PC-9 (cell line): ENCODE measurements around the gene KRTAP1-1. TPM values are rescaled to one million over a fixed set of nuclear protein-coding genes. Genes with fewer than 3 reads are reported as not detected.
"Not testable (repeated sequence)": the region's sequence is repeated elsewhere in the genome, so short reads cannot be mapped to it uniquely, and the experiment has no call there.

Source experiments
- BruUV-seq: library from RNA; stranded (reverse); fragments of 400-500 nt; replicated peaks from 2 replicates; lab custom pipeline; 2021; lab: Mats Ljungman, UMichigan
- CTCF ChIA-PET: fragments of 300-600 bp; sonication (Branson Sonifier 250); formaldehyde crosslinking; loops from one replicate; lab custom pipeline; 2022; ENCODE audit warnings: antibody characterized with exemption; lab: Charles Lee
- POLR2A ChIA-PET: fragments of 300-600 bp; sonication (Branson Sonifier 250); formaldehyde crosslinking; loops from one replicate; lab custom pipeline; 2022; ENCODE audit warnings: antibody characterized with exemption; ENCODE audit not compliant: unreplicated experiment; lab: Charles Lee
- DNase-seq, 2 experiments: peaks; one replicate each; pipeline versions ENCODE4 v3.0.0 to v3.0.0-alpha.2; 2015 to 2022; ENCODE audit warnings: mixed read lengths in 1 of 2
- H2AFZ ChIP-seq: fragments of 200-600 bp; sonication (generic); 2 replicates; pipeline ENCODE4 v1.8.1; 2017; ENCODE audit warnings: antibody characterized with exemption
- H3F3A ChIP-seq: fragments of 200-600 bp; sonication (generic); 2 replicates; pipeline ENCODE4 v1.8.1; 2017; ENCODE audit warnings: antibody characterized with exemption, mild to moderate bottlenecking, low read depth; ENCODE audit not compliant: insufficient read depth
- H3K27ac ChIP-seq: fragments of 200-600 bp; sonication (generic); 2 replicates; pipeline ENCODE4 v1.6.1; 2016; ENCODE audit warnings: mixed run types
- H3K27me3 ChIP-seq: fragments of 200-600 bp; sonication (generic); 2 replicates; pipeline ENCODE4 v1.6.1; 2016; ENCODE audit warnings: low read depth, mixed run types; ENCODE audit not compliant: insufficient read depth
- H3K36me3 ChIP-seq: fragments of 200-600 bp; sonication (generic); 2 replicates; pipeline ENCODE4 v1.6.1; 2016; ENCODE audit warnings: low read depth, mixed run types
- H3K4me1 ChIP-seq: fragments of 200-600 bp; sonication (generic); replicated peaks from 2 replicates; pipeline ENCODE4 v1.6.1; 2016; ENCODE audit warnings: mixed run types; ENCODE audit not compliant: insufficient read depth
- H3K4me2 ChIP-seq: fragments of 200-600 bp; sonication (generic); 2 replicates; pipeline ENCODE4 v1.6.1; 2017; ENCODE audit warnings: mixed run types
- H3K4me3 ChIP-seq: fragments of 200-600 bp; sonication (generic); 2 replicates; pipeline ENCODE4 v1.6.1; 2016; ENCODE audit warnings: mixed run types
- H3K79me2 ChIP-seq: fragments of 200-600 bp; sonication (generic); 2 replicates; pipeline ENCODE4 v1.6.1; 2017; ENCODE audit warnings: low read depth, mixed run types
- H3K9me2 ChIP-seq: fragments of 200-600 bp; sonication (generic); 2 replicates; pipeline ENCODE4 v1.8.1; 2017; ENCODE audit warnings: mild to moderate bottlenecking; ENCODE audit not compliant: insufficient read depth
- H3K9me3 ChIP-seq: fragments of 200-600 bp; sonication (generic); 2 replicates; pipeline ENCODE4 v1.8.1; 2016; ENCODE audit warnings: low read depth; ENCODE audit not compliant: insufficient read depth
- H4K20me1 ChIP-seq: fragments of 200-600 bp; sonication (generic); 2 replicates; pipeline ENCODE4 v1.8.1; 2017; ENCODE audit not compliant: insufficient read depth
- CTCF ChIP-seq: fragments of 200-600 bp; sonication (generic); conservative IDR thresholded peaks from 2 replicates; pipeline ENCODE4 v1.6.1; 2017; ENCODE audit warnings: mixed run types, antibody characterized with exemption, mild to moderate bottlenecking, moderate library complexity
- EZH2 ChIP-seq: fragments of 200-600 bp; sonication (generic); IDR thresholded peaks from 2 replicates; pipeline ENCODE4 v1.8.0; 2017; ENCODE audit warnings: antibody characterized with exemption, low read depth
- intact Hi-C: fragments of 100-400 bp; cut with micrococcal nuclease; formaldehyde crosslinking; loops from one replicate; pipeline ENCODE4 v1.10.0; 2022; ENCODE audit not compliant: unreplicated experiment
- total RNA-seq: library from RNA; stranded (reverse); gene quantifications from 2 replicates; pipeline ENCODE4 v1.2.3, GENCODE V29; 2021

KRTAP1-1 gene
- total RNA-seq, 1 experiment from 2014 or later = not detected

GRCh38 chr17:41003926-41004325, 37.3 kb downstream of the KRTAP1-1 start:
- POLR2A ChIA-PET = no interaction called here
- H3K4me3 ChIP-seq = no peak overlapping the region
- H4K20me1 ChIP-seq = no peaks in the 10 kb centered on the region
- no peak overlapping the region for H3K27ac ChIP-seq
- no peaks in the 10 kb centered on the region for H3K36me3 ChIP-seq
- H3K79me2 ChIP-seq = no peaks in the 10 kb centered on the region
- peaks cover 23% of the 10 kb centered on the region for H3K4me1 ChIP-seq
- CTCF ChIA-PET = interaction anchor here (0.7 kb wide), 1 partner anchor 14 kb away, joined by 3 read pairs; no protein-coding TSS in a partner anchor
- TF ChIP-seq CTCF (no peak), EZH2 (no peak)
- no peak overlapping the region for H2AFZ ChIP-seq
- H3K9me2 ChIP-seq = no peaks in the 10 kb centered on the region
- H3K27me3 ChIP-seq = no peaks in the 10 kb centered on the region
- peaks cover 8% of the 10 kb centered on the region; the same call in 1 of the 2 replicates for H3F3A ChIP-seq
- DNase-seq = no peak
- peaks cover 4% of the 10 kb centered on the region; the same call in 1 of the 2 replicates for H3K9me3 ChIP-seq
- no peak overlapping the region for H3K4me2 ChIP-seq
- intact Hi-C loops = no loop called here
- no TSS peak for BruUV-seq

- CTCF ChIA-PET = no interaction called here
- peaks cover 12% of the 10 kb centered on the region for H3K4me1 ChIP-seq
- H4K20me1 ChIP-seq = no peaks in the 10 kb centered on the region
- no peak overlapping the region for H3K4me3 ChIP-seq
- H3K27ac ChIP-seq = 0 out of 2 replicates have a peak overlapping the region, but pooled peaks have one; percentile 21
- BruUV-seq = no TSS peak
- POLR2A ChIA-PET = no interaction called here
- H2AFZ ChIP-seq = no peak overlapping the region
- H3K36me3 ChIP-seq = no peaks in the 10 kb centered on the region
- H3K9me2 ChIP-seq = no peaks in the 10 kb centered on the region
- H3K9me3 ChIP-seq = peaks cover 4% of the 10 kb centered on the region; the same call in 1 of the 2 replicates
- peak overlapping the region; percentile 26 for H3K4me2 ChIP-seq
- H3K27me3 ChIP-seq = no peaks in the 10 kb centered on the region
- TF ChIP-seq CTCF (no peak), EZH2 (no peak)
- intact Hi-C loops = no loop called here
- no peaks in the 10 kb centered on the region for H3K79me2 ChIP-seq
- DNase-seq = no peak
- no peaks in the 10 kb centered on the region; the same call in 1 of the 2 replicates for H3F3A ChIP-seq
Measured at GRCh38 chr17:41002814-41003213, 38.4 kb downstream of the KRTAP1-1 start.

GRCh38 chr17:41001795-41002194, 39.5 kb downstream of the KRTAP1-1 start:
- H3K9me3 ChIP-seq = peaks cover 4% of the 10 kb centered on the region; the same call in 1 of the 2 replicates
- no peaks in the 10 kb centered on the region for H3K79me2 ChIP-seq
- no peak overlapping the region for H3K4me3 ChIP-seq
- H3K4me2 ChIP-seq = no peak overlapping the region
- no peaks in the 10 kb centered on the region for H3K27me3 ChIP-seq
- no TSS peak for BruUV-seq
- H3K27ac ChIP-seq = no peak overlapping the region
- no peak for TF ChIP-seq CTCF
- TF ChIP-seq EZH2 = no peak
- CTCF ChIA-PET = no interaction called here
- no peaks in the 10 kb centered on the region for H4K20me1 ChIP-seq
- intact Hi-C loops = no loop called here
- POLR2A ChIA-PET = no interaction called here
- H3F3A ChIP-seq = no peaks in the 10 kb centered on the region; the same call in 1 of the 2 replicates
- H3K9me2 ChIP-seq = no peaks in the 10 kb centered on the region
- H2AFZ ChIP-seq = no peak overlapping the region
- peaks cover 11% of the 10 kb centered on the region for H3K4me1 ChIP-seq
- DNase-seq = no peak
- H3K36me3 ChIP-seq = no peaks in the 10 kb centered on the region

- DNase-seq, BruUV-seq, H3F3A ChIP-seq, H3K4me3 ChIP-seq, H3K36me3 ChIP-seq, H3K9me2 ChIP-seq, H3K9me3 ChIP-seq, H3K27ac ChIP-seq, CTCF ChIA-PET, H4K20me1 ChIP-seq, H3K27me3 ChIP-seq, H3K79me2 ChIP-seq, H3K4me2 ChIP-seq, intact Hi-C loops, POLR2A ChIA-PET: not testable (repeated sequence)
- 0 out of 2 replicates have a peak within 1 kb of the TSS, but pooled peaks have one; percentile 1 for H2AFZ ChIP-seq
- peaks cover 11% of the 10 kb centered on the region for H3K4me1 ChIP-seq
Measured at GRCh38 chr17:40999563-40999962, 41.7 kb downstream of the KRTAP1-1 start, which contains the start of gene KRTAP3-2. Gene KRTAP3-2, minus strand, starts transcription at chr17:40999906. Its CDS starts 53 bp downstream, at chr17:40999853.
